HG02610 (cell line): ENCODE results near the gene FEZF1.

Source experiments
- ATAC-seq: cut with Tn5 transposase; IDR thresholded peaks from one replicate; pipeline ENCODE4 v1.9.1; 2021; ENCODE audit warnings: mild to moderate bottlenecking, moderate library complexity; ENCODE audit not compliant: unreplicated experiment

Gene FEZF1

GRCh38 chr7:122273117-122273516 lies 31.4 kb downstream of the FEZF1 start:
- ATAC-seq = no peak

GRCh38 chr7:122269241-122269640 lies 35.3 kb downstream of the FEZF1 start:
- no peak for ATAC-seq

- no peak for ATAC-seq
Observed at GRCh38 chr7:122268101-122268500, 36.4 kb downstream of the FEZF1 start.

GRCh38 chr7:122262246-122262645 lies 42.3 kb downstream of the FEZF1 start:
- no peak for ATAC-seq

GRCh38 chr7:122261442-122261841 lies 43.1 kb downstream of the FEZF1 start:
- no peak for ATAC-seq

GRCh38 chr7:122261016-122261415 lies 43.5 kb downstream of the FEZF1 start:
- no peak for ATAC-seq

- ATAC-seq = no peak
Observed at GRCh38 chr7:122260336-122260735, 44.2 kb downstream of the FEZF1 start.

GRCh38 chr7:122258971-122259370 lies 45.6 kb downstream of the FEZF1 start:
- no peak for ATAC-seq

GRCh38 chr7:122257056-122257455 lies 47.5 kb downstream of the FEZF1 start:
- no peak for ATAC-seq

GRCh38 chr7:122256046-122256445 lies 48.5 kb downstream of the FEZF1 start:
- no peak for ATAC-seq

GRCh38 chr7:122255454-122255853 lies 49.1 kb downstream of the FEZF1 start:
- no peak for ATAC-seq
